ENCODE measurements around the gene UBQLN4.
A peak's percentile ranks its signal among the peaks of the same experiment; 100 is the strongest.

UBQLN4 gene

DNA sequence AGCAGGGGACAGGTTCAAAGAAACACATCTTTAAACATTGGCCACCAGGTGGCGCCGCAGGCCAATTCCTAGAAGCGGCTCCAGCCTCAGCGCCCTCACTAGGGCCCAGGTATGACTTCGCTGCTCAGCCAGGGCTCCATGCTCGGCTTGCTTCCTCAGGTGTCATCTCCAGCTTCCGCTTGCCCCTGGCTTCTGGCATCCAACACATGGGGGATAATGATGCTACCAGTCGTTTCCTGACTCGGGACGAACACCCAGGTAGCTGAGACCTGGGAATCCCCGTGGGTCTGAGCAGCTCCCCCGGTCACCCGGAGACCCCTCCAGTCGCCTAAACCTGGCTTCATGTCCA lies 37.2 kb upstream of the UBQLN4 start:
- H3K4me1 ChIP-seq (ENCODE audit: insufficient read depth, low read length), result no peaks in the 10 kb centered on the region
- H3K9ac ChIP-seq (ENCODE audit: low read length), result no peak overlapping the region
- no peak overlapping the region for H3K4me3 ChIP-seq (ENCODE audit: low read depth in 1 of 2, low read length in 2 of 2)
- no peaks in the 10 kb centered on the region for H3K36me3 ChIP-seq (ENCODE audit: insufficient read depth, low read length)
- no peaks in the 10 kb centered on the region for H3K9me3 ChIP-seq (ENCODE audit: low read length)
- no peaks in the 10 kb centered on the region for H3K27me3 ChIP-seq (ENCODE audit: control insufficient read depth in 1 of 2, insufficient read depth in 2 of 2, low read length in 2 of 2)
- H3K27ac ChIP-seq (ENCODE audit: low read depth, low read length), result no peak overlapping the region

DNA sequence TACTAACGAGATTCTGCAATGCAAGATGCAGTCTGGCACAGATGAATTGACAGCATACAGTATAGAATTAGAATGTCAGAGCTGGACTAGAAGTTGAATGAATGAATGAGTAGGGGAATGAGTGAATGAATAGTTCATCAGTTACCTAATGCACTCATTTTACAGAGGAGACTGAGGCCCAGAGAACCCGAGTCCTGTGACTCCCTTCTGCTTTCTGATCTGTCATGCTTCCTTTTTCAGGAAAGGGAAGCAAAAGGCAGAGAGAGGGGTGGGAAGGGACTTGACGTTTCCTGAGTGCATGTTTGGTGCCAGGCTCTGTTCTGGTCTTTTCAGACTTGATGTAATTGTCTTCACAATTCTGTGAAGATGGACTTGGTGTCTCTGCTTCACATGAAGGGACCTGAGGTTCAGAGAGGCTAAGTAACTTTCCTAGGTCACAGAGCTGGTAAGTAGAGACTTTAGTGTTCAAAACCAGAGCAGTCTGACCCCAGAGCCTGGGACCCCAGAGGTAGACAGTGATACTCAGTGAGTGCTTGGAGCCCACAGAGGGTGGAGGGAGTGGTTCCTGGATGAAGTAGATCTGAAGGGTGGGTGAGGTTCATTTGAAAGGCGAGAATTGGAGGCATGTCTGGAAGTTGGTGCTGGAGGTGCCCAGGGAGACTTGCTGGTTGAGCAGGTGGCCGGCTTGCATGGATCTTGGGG lies 36.7 kb upstream of the UBQLN4 start:
- Histone ChIP-seq H3K36me3 (ENCODE audit: insufficient read depth, low read length) (no peaks in the 10 kb centered on the region), H3K27me3 (ENCODE audit: control insufficient read depth in 1 of 2, insufficient read depth in 2 of 2, low read length in 2 of 2) (no peaks in the 10 kb centered on the region), H3K27ac (ENCODE audit: low read depth, low read length) (no peak overlapping the region), H3K9ac (ENCODE audit: low read length) (no peak overlapping the region), H3K4me1 (ENCODE audit: insufficient read depth, low read length) (no peaks in the 10 kb centered on the region), H3K9me3 (ENCODE audit: low read length) (no peaks in the 10 kb centered on the region), H3K4me3 (ENCODE audit: low read depth in 1 of 2, low read length in 2 of 2) (no peak overlapping the region)

DNA sequence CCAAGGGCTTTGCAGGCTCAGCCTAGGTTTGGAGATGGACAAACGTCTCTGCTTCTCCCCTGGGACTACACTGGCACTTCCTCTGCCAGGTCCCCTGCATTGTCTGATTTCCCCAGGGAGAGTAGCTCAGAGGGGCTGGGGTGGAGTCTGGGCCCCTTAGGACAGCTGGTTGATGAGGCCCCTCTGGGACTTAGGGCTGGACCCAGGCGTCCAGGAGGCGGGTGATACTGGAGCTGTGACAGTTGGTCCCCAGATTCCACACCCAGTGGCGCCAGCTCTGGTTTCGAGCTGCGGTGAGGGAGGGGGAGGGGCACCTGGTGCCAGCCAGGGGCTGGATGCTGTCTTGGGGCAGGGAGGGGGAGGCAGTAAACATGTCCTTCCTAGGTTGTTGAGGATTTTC lies 36.1 kb upstream of the UBQLN4 start:
- no peak overlapping the region for H3K27ac ChIP-seq (ENCODE audit: low read depth, low read length)
- H3K4me1 ChIP-seq (ENCODE audit: insufficient read depth, low read length), result no peaks in the 10 kb centered on the region
- H3K36me3 ChIP-seq (ENCODE audit: insufficient read depth, low read length), result no peaks in the 10 kb centered on the region
- no peak overlapping the region for H3K9ac ChIP-seq (ENCODE audit: low read length)
- no peaks in the 10 kb centered on the region for H3K27me3 ChIP-seq (ENCODE audit: control insufficient read depth in 1 of 2, insufficient read depth in 2 of 2, low read length in 2 of 2)
- H3K4me3 ChIP-seq (ENCODE audit: low read depth in 1 of 2, low read length in 2 of 2), result no peak overlapping the region
- no peaks in the 10 kb centered on the region for H3K9me3 ChIP-seq (ENCODE audit: low read length)

DNA sequence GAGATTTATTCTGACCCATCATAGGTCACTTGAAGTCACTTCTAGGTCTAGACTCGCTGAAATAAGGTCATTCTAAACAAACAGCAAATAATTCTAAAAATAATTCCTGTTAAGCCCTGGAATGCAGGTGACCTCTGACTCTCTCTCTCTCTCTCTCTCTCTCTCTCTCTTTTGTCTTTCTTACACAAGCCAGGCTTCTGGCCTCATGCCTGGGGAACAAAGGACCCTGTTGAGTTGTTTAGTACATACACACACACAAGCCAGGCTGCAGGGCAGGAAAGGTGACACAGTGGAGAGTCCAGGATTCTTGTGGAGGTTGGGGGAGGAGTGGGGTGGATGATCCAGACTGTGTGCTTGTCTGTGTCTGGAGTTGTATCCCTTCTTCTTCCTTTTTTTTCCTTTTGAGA lies 32.7 kb upstream of the UBQLN4 start:
- Histone ChIP-seq H3K4me1 (ENCODE audit: insufficient read depth, low read length) (peaks cover 8% of the 10 kb centered on the region), H3K9ac (ENCODE audit: low read length) (no peak overlapping the region), H3K9me3 (ENCODE audit: low read length) (no peaks in the 10 kb centered on the region), H3K27me3 (ENCODE audit: control insufficient read depth in 1 of 2, insufficient read depth in 2 of 2, low read length in 2 of 2) (no peaks in the 10 kb centered on the region), H3K36me3 (ENCODE audit: insufficient read depth, low read length) (no peaks in the 10 kb centered on the region), H3K4me3 (ENCODE audit: low read depth in 1 of 2, low read length in 2 of 2) (no peak overlapping the region), H3K27ac (ENCODE audit: low read depth, low read length) (no peak overlapping the region)

DNA sequence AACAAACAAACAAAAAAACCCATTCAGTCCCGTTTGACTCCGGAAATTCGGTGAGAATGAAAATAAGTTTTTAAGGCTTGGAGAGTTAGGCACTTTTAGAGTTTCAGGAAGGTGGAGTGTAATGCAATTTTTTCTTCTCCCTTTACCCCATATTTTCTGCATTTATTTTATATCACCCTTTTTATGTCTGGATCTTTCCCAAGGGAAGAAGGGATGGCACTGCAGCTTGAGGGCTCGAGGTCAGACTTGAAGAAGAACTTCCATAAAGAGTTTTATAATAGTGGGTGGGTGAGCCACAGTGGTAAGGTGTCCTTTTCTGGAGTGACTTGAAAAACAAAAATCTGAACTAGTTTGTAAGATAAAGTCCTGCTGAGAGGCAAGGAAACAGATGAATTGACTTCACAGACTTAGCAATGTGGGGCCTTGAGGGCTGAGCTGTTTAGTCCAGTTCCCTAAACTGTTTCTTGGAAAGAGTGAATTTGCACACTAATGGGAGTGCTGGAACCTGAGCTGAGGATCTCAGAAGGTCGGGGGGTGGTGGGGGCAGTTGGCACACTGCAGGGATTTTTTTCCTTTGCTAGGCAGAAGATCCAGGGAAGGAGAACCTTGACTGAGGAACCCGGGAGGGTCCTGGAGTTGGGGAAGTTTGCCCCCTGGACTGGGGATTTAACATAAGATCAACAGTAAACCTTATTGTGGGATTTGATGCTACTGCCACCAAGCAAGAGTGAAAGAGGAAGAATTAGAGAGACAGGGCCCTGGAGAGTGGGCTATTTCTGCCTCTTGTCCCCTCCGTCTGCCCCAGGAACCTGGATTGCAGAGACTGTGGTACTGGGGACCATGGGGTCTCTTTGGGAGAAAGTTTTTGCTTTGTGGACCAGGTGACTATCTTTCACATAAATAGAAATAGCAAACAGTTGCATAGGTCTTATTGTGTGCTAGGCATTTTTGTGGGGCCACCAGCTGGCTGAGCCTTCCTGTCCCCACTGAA lies 30.5 kb upstream of the UBQLN4 start:
- no peak overlapping the region for H3K9ac ChIP-seq (ENCODE audit: low read length)
- H3K9me3 ChIP-seq (ENCODE audit: low read length), result no peaks in the 10 kb centered on the region
- no peaks in the 10 kb centered on the region for H3K27me3 ChIP-seq (ENCODE audit: control insufficient read depth in 1 of 2, insufficient read depth in 2 of 2, low read length in 2 of 2)
- peaks cover 11% of the 10 kb centered on the region for H3K4me1 ChIP-seq (ENCODE audit: insufficient read depth, low read length)
- no peak overlapping the region for H3K27ac ChIP-seq (ENCODE audit: low read depth, low read length)
- H3K36me3 ChIP-seq (ENCODE audit: insufficient read depth, low read length), result no peaks in the 10 kb centered on the region
- H3K4me3 ChIP-seq (ENCODE audit: low read depth in 1 of 2, low read length in 2 of 2), result no peak overlapping the region

DNA sequence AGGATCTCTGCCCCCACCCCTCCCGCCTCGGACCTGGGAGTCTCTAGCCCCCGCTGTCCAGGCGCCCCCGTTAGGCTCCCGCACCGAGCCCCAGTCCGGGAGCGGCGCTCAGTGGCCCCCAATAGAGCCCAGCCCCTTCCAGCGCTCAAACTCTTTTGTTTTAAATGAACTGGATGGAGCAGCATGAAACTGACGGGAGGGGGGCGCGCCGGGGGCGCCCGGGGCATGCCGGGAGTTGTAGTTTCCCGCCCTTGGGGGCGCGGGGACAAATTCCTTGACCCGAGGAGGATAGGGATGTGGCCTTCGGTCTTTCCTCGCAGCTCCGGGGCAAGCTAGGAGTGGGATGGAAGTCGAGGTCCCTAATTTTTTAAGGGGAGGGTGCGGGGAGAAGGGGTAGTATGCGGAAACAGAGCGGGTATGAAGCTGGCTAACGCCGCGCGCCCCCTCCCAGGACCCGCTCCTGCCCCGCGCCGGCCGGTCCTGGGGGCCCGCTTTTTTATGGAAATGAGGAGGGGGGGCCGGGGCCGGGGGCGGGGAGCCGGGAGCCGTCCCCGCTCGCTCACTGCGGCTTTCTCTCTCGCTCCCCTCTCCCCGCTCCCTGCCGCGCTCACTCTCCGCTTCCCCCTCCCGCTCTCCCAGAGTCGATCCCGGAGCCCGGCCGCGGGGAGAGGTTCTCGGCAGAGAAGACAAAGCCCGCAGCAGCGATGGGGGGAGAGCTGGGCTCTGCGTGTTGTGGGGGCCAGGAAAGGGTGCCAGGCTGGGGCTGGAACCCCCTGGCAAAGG lies 28.9 kb upstream of the UBQLN4 start, which contains the start of gene MEX3A:
Gene MEX3A (minus strand): TSS at position 157 of the 783 bp plus-strand sequence. CDS start 467 bp downstream, outside the sequence.
- Histone ChIP-seq H3K9ac (ENCODE audit: low read length) (peak within 1 kb of the TSS; percentile 27), H3K4me1 (ENCODE audit: insufficient read depth, low read length) (peaks cover 11% of the 10 kb centered on the region), H3K27ac (ENCODE audit: low read depth, low read length) (peak within 1 kb of the TSS; percentile 56), H3K4me3 (ENCODE audit: low read depth in 1 of 2, low read length in 2 of 2) (peak within 1 kb of the TSS; percentile 60 to 72), H3K36me3 (ENCODE audit: insufficient read depth, low read length) (no peaks in the 10 kb centered on the region), H3K9me3 (ENCODE audit: low read length) (no peaks in the 10 kb centered on the region), H3K27me3 (ENCODE audit: control insufficient read depth in 1 of 2, insufficient read depth in 2 of 2, low read length in 2 of 2) (no peaks in the 10 kb centered on the region)

DNA sequence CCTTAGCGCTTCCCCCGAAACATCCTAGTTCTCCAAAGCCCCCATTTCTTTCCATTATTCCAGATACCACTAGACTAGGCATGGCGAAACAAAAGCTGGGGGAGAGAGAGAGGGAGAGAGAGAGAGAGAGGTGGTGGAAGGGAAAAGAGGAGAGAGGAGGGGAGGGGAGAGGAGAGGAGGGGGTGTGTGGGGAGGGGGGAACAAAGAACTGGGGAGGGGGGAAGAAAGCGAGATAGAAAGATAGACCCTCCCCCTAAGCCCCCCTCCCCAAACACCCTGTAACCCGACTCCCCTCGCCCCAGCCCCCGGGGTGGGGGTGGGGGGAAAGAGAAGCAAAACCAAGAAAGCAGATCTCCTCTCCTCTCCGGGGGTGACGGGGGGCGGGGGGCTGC lies 28.3 kb upstream of the UBQLN4 start:
- Histone ChIP-seq H3K27me3 (ENCODE audit: control insufficient read depth in 1 of 2, insufficient read depth in 2 of 2, low read length in 2 of 2) (no peaks in the 10 kb centered on the region), H3K4me3 (ENCODE audit: low read depth in 1 of 2, low read length in 2 of 2) (peak overlapping the region; percentile 60 to 72), H3K27ac (ENCODE audit: low read depth, low read length) (no peak overlapping the region), H3K4me1 (ENCODE audit: insufficient read depth, low read length) (peaks cover 11% of the 10 kb centered on the region), H3K9ac (ENCODE audit: low read length) (no peak overlapping the region), H3K9me3 (ENCODE audit: low read length) (no peaks in the 10 kb centered on the region), H3K36me3 (ENCODE audit: insufficient read depth, low read length) (no peaks in the 10 kb centered on the region)

DNA sequence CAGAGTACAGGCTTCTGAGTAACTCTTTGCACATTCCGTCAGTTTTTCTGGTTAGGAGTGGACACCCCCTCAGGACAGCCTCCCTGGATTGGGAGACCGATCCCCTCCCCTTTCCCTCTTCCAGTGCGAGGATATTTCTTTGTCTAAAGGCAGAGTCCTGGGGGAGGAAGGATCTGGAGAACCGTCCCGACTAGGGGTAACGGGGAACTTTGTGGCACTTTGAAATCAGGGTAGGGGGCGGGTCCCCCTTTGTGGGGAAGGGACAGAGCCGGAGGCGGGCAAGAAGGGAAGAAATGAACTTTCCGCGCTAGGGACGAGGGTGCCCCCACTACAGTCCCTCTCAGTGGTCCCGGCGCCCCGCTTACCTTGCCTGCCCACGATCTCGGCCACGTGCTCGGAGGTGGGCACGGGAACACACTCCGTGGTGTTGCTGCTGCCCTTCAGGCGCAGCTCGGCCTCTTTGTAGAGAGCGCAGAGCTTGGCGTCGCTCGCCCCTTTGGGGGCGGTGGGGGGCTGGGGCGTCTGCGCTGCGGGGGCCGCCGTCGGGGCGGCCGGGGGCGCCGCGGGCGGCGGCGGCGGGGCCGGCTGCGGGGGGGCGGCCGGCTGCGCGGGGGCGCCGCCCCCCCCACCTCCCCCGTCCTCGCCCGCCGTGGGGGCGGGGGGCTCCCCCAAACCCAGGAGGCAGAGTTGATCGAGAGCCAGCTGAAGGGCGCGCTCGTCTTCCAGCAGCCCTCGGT lies 27.8 kb upstream of the UBQLN4 start:
- Histone ChIP-seq H3K27me3 (ENCODE audit: control insufficient read depth in 1 of 2, insufficient read depth in 2 of 2, low read length in 2 of 2) (no peaks in the 10 kb centered on the region), H3K9me3 (ENCODE audit: low read length) (no peaks in the 10 kb centered on the region), H3K27ac (ENCODE audit: low read depth, low read length) (no peak overlapping the region), H3K36me3 (ENCODE audit: insufficient read depth, low read length) (no peaks in the 10 kb centered on the region), H3K4me1 (ENCODE audit: insufficient read depth, low read length) (peaks cover 11% of the 10 kb centered on the region), H3K9ac (ENCODE audit: low read length) (no peak overlapping the region), H3K4me3 (ENCODE audit: low read depth in 1 of 2, low read length in 2 of 2) (peak overlapping the region; percentile 60 to 72)

DNA sequence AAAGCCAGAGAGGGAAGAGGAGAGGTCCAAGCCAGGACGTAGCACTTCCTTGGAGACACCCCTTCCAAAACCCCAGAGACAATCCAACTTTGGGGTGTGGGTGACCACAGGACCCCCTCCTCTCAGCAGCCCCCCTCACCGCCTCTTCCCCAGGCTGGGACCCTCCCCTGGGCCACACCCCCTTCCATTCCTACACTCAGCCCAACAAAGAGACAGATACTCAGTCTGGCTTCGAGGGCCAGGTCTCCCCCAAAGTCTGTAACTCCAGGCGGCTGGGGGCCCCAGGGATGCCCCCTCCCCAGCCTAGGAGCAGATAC lies 27.2 kb upstream of the UBQLN4 start:
- H3K27ac ChIP-seq (ENCODE audit: low read depth, low read length), result no peak overlapping the region
- H3K9me3 ChIP-seq (ENCODE audit: low read length), result no peaks in the 10 kb centered on the region
- H3K4me1 ChIP-seq (ENCODE audit: insufficient read depth, low read length), result peaks cover 14% of the 10 kb centered on the region
- no peak overlapping the region for H3K4me3 ChIP-seq (ENCODE audit: low read depth in 1 of 2, low read length in 2 of 2)
- no peaks in the 10 kb centered on the region for H3K36me3 ChIP-seq (ENCODE audit: insufficient read depth, low read length)
- no peak overlapping the region for H3K9ac ChIP-seq (ENCODE audit: low read length)
- no peaks in the 10 kb centered on the region for H3K27me3 ChIP-seq (ENCODE audit: control insufficient read depth in 1 of 2, insufficient read depth in 2 of 2, low read length in 2 of 2)

DNA sequence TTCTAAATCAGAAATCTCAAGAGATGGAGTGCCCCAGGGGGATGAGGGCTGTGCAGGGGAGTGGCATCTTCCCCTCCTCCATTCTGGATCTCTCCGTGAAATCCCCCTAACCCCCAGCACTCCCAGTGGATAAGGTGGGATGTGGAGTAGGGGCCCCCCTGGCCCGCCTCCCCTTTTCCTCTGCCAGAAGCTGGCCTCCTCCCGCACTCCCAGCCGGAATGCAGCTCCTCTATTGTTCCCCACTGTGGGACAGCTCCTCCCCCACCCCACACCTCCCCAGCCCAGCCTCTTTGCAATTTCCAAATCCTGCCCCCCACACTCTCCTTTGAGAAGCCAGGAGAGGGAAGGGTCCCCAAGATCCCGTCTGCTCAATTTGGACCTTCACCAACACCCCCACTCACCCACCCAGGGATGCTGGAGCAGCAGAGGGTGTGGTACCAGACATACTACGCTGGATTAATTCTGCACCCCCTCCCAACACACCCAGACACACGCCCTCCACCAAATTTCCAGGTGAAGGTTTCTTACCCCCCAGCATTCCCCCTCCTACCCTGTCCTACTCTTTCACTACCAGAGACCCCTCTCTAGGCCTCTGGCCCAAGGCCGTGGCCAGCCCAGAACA lies 26.8 kb upstream of the UBQLN4 start:
- Histone ChIP-seq H3K4me1 (ENCODE audit: insufficient read depth, low read length) (peaks cover 17% of the 10 kb centered on the region), H3K9ac (ENCODE audit: low read length) (no peak overlapping the region), H3K4me3 (ENCODE audit: low read depth in 1 of 2, low read length in 2 of 2) (no peak overlapping the region), H3K36me3 (ENCODE audit: insufficient read depth, low read length) (no peaks in the 10 kb centered on the region), H3K9me3 (ENCODE audit: low read length) (no peaks in the 10 kb centered on the region), H3K27ac (ENCODE audit: low read depth, low read length) (no peak overlapping the region), H3K27me3 (ENCODE audit: control insufficient read depth in 1 of 2, insufficient read depth in 2 of 2, low read length in 2 of 2) (no peaks in the 10 kb centered on the region)

All from muscle layer of colon (tissue), 2 donors.